Esophagus muscularis mucosa (tissue), 4 donors: ENCODE measurements around the gene TFF1. TPM values are rescaled to one million over a fixed set of nuclear protein-coding genes. Genes with fewer than 3 reads are reported as not detected.

Experiments
- DNase-seq: peaks from one replicate; pipeline ENCODE4 v3.0.0-alpha.2; 2017; ENCODE audit errors: extremely low spot score
- H3K27ac ChIP-seq, 4 donors: fragments of 200-600 bp; sonication (generic); replicated peaks in 1 of 4; 1 replicate in 3 of 4; 2 replicates in 1 of 4; pipeline ENCODE4 v1.5.1; 2016 to 2019; ENCODE audit warnings: mild to moderate bottlenecking in 1 of 4
- H3K27me3 ChIP-seq, 4 donors: fragments of 200-600 bp; sonication (generic); one replicate each; pipeline versions ENCODE4 v1.5.1 to v1.6.0; 2016 to 2019
- H3K36me3 ChIP-seq, 4 donors: fragments of 200-600 bp; sonication (generic); one replicate each; pipeline ENCODE4 v1.5.1; 2016 to 2019
- H3K4me1 ChIP-seq, 4 donors: fragments of 200-600 bp; sonication (generic); one replicate each; pipeline ENCODE4 v1.5.1; 2016 to 2019
- H3K4me3 ChIP-seq, 4 donors: fragments of 200-600 bp; sonication (generic); 1 replicate in 2 of 4; 2 replicates in 2 of 4; pipeline ENCODE4 v1.5.1; 2016 to 2019; ENCODE audit warnings: mild to moderate bottlenecking in 4 of 4, moderate library complexity in 1 of 4
- H3K9me3 ChIP-seq, 4 donors: fragments of 200-600 bp; sonication (generic); 1 replicate in 3 of 4; 2 replicates in 1 of 4; pipeline ENCODE4 v1.5.1; 2016 to 2019
- CTCF ChIP-seq, 3 experiments: fragments of 200-600 bp in 2 of 3; fragments of 450-650 bp in 1 of 3; sonication (generic) in 2 of 3; IDR thresholded peaks; one replicate each; pipeline ENCODE4 v1.5.1; 2017 to 2019; ENCODE audit warnings: antibody characterized with exemption in 3 of 3, mild to moderate bottlenecking in 2 of 3, moderate library complexity in 1 of 3
- EP300 ChIP-seq: sonication (generic); formaldehyde crosslinking; IDR thresholded peaks from one replicate; pipeline ENCODE4 v1.6.1; 2017; ENCODE audit warnings: antibody characterized with exemption
- POLR2A ChIP-seq: fragments of 450-650 bp; IDR thresholded peaks from one replicate; pipeline ENCODE4 v1.6.1; 2017; ENCODE audit warnings: antibody characterized with exemption, moderate library complexity, mild to moderate bottlenecking, low read depth
- POLR2AphosphoS5 ChIP-seq, 2 donors: sonication (generic); formaldehyde crosslinking; IDR thresholded peaks; one replicate each; pipeline ENCODE4 v1.6.1; 2017; ENCODE audit warnings: antibody characterized with exemption in 2 of 2
- WGBS: methylation state at CpG from one replicate; pipeline ENCODE4 v1.1.5; 2018; 5-methylcytosine and 5-hydroxymethylcytosine counted together
- intact Hi-C: fragments of 100-400 bp; cut with DNase I; formaldehyde crosslinking; loops from one replicate; pipeline ENCODE4 v1.15.1; 2023
- total RNA-seq, 4 donors: library from RNA; depleted of rRNA; stranded (reverse); fragments of >200 nt; gene quantifications; one replicate each; pipeline versions ENCODE4 v1.1.0 to v1.2.1, GENCODE V29; 2016

Gene TFF1
- total RNA-seq, 4 donors from 2014 or later, result not detected

DNA sequence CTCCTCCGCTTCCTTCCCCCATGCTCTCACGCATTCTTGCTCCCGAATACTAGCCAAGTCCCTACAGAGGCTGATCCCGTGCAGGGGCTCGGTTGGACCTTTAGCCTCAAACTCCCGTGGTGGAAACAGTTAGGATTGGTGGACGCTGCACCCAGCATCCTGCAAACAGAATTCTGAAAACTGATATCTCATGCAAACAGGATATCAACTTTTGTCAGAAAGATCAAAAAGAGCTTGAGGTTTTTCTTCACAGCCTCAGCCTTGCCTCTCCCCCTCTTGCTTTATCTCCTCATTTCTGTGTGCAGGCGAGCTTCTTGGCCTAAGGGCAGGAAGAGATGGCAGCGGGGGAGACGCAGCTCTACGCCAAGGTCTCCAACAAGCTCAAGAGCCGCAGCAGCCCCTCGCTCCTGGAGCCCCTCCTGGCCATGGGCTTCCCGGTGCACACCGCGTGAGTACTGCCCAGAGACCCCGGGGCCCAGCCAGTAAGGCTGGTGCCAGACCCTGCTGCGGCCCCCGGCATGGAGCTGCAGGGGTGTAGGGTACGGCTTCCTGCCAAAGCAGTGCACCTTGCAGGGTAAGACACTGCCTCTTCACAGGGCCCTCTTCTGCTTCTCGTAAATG lies 37.4 kb upstream of the TFF1 start, which contains the start of gene UBASH3A:
UBASH3A (plus strand) TSS at position 292 of the 621 bp plus-strand sequence; CDS start at position 336, 44 bp downstream.
- H3K4me1 ChIP-seq, result no peaks in the 10 kb centered on the region
- intact Hi-C loops, result no loop called here
- H3K4me3 ChIP-seq, result no peak within 1 kb of the TSS
- no peak for TF ChIP-seq CTCF (IDR thresholded peaks at IDR 0.05)
- TF ChIP-seq POLR2A, result no peak
- TF ChIP-seq EP300, result no peak
- no peak for TF ChIP-seq POLR2AphosphoS5 (IDR thresholded peaks at IDR 0.05)
- DNase-seq, result no peak
- H3K27ac ChIP-seq, result no peak within 1 kb of the TSS
- peaks cover 0 to 12% (median 6%) of the 10 kb centered on the region in 4 donors for H3K9me3 ChIP-seq
- peaks cover 0 to 32% (median 0%) of the 10 kb centered on the region in 4 donors for H3K27me3 ChIP-seq
- no peaks in the 10 kb centered on the region for H3K36me3 ChIP-seq
- WGBS, result 77% methylated on average over 20 of the region's 21 CpGs

- no peak overlapping the region for H3K27ac ChIP-seq
- H3K4me1 ChIP-seq, result no peaks in the 10 kb centered on the region
- 80% methylated on average over 2 of the region's 2 CpGs for WGBS
- peaks cover 0 to 23% (median 0%) of the 10 kb centered on the region in 4 donors for H3K27me3 ChIP-seq
- intact Hi-C loops, result no loop called here
- no peak for DNase-seq
- H3K36me3 ChIP-seq, result no peaks in the 10 kb centered on the region
- no peak overlapping the region for H3K4me3 ChIP-seq
- no peak for TF ChIP-seq CTCF (IDR thresholded peaks at IDR 0.05)
- no peak for TF ChIP-seq EP300
- no peak for TF ChIP-seq POLR2A
- no peak for TF ChIP-seq POLR2AphosphoS5 (IDR thresholded peaks at IDR 0.05)
- peaks cover 0 to 12% (median 6%) of the 10 kb centered on the region in 4 donors for H3K9me3 ChIP-seq
These were observed 35.5 kb upstream of the TFF1 start for GRCh38 chr21:42401820-42402251.

DNA sequence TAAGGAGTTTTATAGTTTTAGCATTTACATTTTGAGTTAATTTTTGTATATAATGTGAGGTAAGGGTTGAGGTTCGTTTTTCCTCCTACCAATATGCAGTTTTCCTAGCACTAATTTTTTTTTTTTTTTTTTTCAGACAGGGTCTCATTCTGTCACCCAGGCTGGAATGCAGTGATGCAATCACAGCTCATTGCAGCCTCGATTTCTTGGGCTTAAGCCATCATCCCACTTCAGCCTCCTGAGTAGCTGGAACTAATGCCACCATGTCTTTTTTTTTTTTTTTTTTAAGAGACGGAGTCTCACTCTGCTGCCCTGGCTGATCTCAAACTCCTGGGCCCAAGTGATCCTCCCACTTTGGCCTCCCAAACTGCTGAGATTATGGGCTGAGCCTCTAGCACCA lies 34.8 kb upstream of the TFF1 start:
- H3K36me3 ChIP-seq, result no peaks in the 10 kb centered on the region
- intact Hi-C loops, result no loop called here
- no peak overlapping the region for H3K27ac ChIP-seq
- no peak for DNase-seq
- TF ChIP-seq POLR2AphosphoS5 (IDR thresholded peaks at IDR 0.05), result no peak
- no peak for TF ChIP-seq CTCF (IDR thresholded peaks at IDR 0.05)
- no peak for TF ChIP-seq POLR2A
- no peak for TF ChIP-seq EP300
- peaks cover 0 to 19% (median 0%) of the 10 kb centered on the region in 4 donors for H3K27me3 ChIP-seq
- 63% methylated on average over 3 of the region's 3 CpGs for WGBS
- H3K4me3 ChIP-seq, result no peak overlapping the region
- H3K9me3 ChIP-seq, result peaks cover 0 to 12% (median 6%) of the 10 kb centered on the region in 4 donors
- no peaks in the 10 kb centered on the region for H3K4me1 ChIP-seq

- no peak overlapping the region for H3K27ac ChIP-seq
- WGBS, result 78% methylated on average over 4 of the region's 4 CpGs
- H3K36me3 ChIP-seq, result no peaks in the 10 kb centered on the region
- no peak overlapping the region for H3K4me3 ChIP-seq
- peaks cover 0 to 14% (median 0%) of the 10 kb centered on the region in 4 donors for H3K27me3 ChIP-seq
- no peak for TF ChIP-seq EP300
- no peak for TF ChIP-seq POLR2A
- no peak for TF ChIP-seq CTCF (IDR thresholded peaks at IDR 0.05)
- TF ChIP-seq POLR2AphosphoS5 (IDR thresholded peaks at IDR 0.05), result no peak
- intact Hi-C loops, result no loop called here
- no peaks in the 10 kb centered on the region for H3K4me1 ChIP-seq
- DNase-seq, result no peak
- H3K9me3 ChIP-seq, result peaks cover 0 to 12% (median 6%) of the 10 kb centered on the region in 4 donors
These were observed 34.2 kb upstream of the TFF1 start for GRCh38 chr21:42400525-42400924.
